ENCODE data around the gene SLC22A2.

SLC22A2 gene

DNA sequence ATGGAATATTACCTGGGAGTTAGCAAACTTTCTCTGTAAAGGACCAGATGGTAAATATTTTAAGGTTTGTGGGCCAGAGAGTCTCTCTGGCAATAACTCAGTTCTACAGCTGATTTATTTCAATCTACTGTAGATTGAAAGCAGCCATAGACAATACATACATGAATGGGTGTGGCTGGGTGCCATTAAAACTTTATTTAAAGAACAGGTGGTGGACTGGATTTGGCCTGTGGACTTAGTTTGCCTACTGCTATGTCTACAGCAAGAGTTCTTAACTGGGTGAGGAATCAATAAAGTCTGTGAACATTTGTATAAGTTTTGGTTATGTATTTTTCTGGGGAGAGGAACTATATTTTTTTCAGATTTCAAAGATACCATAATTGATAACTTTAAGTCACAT lies 55.1 kb downstream of the SLC22A2 start:
- no peak for DNase-seq

DNA sequence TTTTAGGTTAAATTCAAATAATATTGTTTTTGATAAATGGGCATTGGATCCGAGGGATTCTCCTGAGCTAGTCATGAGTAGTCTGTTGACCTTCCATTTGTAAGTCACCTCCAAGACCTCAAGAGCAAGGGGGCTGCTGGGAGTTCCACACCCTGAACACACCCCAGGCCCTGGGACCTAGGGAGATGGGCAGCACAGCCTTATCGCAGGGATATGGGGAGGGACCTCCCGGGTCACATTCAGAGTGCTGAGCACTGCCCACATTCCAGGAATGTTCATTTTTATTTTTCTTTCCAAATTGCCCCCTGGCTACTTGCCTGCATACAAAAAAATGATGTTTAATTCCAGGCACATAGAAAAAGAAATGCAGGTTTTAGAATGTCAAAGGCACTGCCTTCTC lies 55.5 kb downstream of the SLC22A2 start:
- DNase-seq, result no peak

DNA sequence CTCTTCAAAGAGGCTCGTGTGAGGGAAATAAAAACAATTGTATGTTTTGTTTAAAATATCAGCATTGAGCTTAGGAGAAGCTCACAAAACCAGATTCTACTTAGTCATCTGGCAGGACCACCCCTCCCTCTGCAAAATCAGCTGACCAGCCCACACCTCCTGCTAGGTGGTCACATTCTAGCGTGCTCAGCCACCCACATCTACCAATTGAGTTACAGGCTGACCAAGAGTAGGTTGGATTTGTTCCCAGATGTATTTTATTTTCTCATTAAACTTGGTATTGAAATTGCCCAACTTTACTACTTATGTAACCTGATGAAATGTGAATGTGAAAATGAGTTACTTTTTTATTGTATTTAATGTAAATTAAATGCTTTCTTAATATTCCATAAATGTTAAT lies 56.2 kb downstream of the SLC22A2 start:
- DNase-seq, result no peak

DNA sequence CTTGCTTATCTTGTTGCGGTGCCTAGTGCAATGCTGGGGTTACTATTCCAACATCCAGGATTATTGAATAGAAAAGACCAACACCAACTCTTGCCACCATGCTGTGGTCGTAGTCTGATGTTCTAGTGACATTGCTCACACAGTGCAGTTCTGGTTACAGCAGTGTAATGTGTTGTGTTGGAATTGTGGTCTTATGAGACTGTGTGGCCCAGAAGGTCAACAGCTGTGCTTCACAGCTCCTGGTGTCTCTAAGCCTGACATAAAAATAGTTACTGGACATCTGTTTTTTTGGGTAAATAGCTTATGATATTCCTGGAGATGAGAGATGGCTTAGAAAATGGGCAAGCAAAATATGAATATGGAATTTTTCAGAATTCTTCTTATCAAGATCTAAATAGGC lies 57.6 kb downstream of the SLC22A2 start:
- no peak for DNase-seq

DNA sequence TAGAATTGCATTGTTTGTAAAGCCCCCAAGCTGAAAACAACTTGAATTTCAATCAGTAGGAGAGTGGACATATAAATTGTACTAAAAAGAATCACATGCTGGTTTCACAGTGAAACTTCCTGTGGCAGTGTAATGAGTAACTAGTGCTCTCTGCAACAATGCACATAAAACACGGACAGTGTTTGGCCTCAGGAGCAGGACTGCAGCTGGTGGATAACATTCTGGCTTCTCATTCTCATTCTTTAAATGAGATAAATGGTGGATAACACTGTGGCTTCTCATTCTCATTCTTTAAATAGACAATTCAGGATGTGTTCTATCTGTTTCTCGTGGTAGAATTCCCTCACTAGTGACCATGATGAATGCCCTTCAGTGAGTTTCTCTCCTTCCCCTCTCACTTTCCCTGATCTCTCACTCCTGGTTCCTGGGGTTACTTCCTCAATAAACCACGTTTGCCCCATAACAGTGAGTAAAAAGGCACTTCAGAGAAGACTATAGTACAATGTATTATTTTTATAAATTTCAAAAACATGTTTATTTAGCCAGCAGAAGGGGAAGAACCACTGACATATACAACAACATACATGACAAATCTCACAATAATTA lies 59.9 kb downstream of the SLC22A2 start:
- no peak for DNase-seq

DNA sequence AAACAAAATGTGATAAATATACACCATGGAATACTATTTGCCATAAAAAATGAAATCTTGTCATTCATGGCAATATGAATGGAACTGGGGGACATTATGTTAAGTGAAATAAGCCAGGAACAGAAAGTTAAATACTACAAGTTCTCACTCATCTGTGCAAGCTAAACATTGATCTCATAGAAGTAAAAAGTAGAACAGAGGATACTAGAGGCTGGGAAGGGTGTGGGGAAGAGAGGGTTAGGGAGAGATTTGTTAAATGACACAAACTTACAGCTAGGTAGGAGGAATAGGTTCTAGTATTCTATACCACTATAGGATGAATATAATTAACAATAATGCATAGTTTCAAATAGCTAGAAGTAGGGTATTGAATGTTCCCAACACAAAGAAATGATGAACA lies 61.0 kb downstream of the SLC22A2 start:
- DNase-seq, result no peak

DNA sequence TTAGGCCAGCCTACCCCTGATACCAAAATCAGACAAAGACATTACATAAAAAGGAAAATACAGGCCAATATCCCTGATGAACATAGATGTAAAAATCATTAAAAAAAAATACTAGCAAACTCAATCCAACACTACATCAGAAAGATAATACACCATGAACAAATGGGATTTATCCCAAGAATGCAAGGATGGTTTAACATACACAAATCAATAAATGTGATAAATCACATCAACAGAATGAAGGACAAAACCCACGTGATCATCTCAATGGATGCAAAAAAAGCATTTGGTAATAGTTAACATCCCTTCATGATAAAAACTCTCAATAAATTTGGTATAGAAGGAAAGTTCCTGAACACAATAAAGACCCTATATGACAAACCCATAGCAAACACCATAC lies 63.8 kb downstream of the SLC22A2 start:
- no peak for DNase-seq

DNA sequence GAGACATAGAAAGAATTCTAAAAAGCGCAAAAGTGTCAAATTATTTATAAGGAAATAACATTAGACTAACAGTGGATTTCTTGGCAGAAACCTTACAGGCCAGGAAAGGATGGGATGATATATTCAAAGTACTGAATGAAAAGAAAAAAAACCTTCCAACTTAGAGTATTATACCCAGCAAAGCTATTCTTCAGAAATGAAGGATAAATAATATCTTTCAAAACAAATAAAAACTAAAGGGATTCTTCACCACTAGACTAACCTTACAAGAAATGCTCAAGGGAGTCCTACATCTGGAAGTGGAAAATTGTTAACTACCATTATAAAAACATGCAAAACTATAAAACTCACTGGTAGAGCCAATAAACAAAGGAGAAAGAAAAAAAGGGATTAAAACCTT lies 65.8 kb downstream of the SLC22A2 start:
- no peak for DNase-seq

DNA sequence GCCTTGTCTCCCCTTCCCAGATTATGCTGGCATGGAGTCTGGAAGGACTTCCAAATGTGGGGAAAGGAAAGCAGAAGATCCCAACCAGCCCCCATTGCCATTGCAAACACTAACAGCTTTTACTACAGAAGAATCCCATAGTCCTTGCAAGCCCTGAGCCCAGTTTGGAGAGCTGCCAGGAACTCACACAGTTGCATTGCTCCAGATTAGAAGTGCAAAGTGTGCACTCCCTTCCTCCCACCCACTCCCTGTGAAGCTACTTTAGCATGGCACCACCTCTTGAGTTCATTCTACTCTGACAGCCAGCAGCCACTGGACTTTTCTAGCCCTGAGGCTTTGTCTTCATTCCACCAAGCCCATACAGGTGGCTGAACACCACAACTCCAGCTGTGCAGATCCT lies 67.6 kb downstream of the SLC22A2 start:
- no peak for DNase-seq

DNA sequence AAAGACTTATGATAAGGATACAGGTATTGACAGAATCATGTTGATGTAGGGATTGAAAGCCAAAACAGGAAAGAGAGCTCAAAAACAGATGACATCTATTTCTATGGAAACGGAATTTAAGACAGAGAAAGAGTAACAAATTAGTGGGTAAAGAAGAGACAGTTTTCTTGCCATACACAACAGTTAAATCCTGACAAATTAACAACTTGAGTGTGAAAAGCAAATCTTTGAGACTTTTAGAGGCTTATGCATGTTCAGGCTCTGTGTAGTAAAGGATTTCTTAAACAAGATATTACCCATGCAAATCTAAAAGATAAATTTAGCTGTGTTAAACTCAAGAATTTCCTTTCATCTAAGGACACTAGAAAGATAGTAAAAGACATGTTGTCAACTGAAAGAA lies 68.5 kb downstream of the SLC22A2 start:
- no peak for DNase-seq

DNA sequence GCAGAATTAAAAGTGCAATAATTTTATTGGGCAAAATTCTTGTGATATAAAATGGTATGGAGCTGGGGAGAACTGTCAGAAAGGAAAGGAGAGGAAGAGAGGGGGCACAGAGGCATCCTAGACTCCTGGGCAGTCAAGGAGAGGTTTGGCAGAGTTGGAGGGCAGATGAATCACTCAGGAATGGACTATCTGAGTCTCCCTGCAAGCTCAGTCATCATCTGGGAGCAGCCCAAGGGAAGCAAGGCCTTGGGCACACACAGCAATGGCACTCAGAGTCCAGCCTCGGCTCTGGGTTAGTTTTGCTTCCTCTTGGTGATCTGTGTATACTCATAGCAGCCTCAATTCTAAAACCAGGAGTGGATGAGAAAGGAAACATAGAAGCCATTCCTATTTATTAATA lies 69.8 kb downstream of the SLC22A2 start:
- DNase-seq, result no peak

DNA sequence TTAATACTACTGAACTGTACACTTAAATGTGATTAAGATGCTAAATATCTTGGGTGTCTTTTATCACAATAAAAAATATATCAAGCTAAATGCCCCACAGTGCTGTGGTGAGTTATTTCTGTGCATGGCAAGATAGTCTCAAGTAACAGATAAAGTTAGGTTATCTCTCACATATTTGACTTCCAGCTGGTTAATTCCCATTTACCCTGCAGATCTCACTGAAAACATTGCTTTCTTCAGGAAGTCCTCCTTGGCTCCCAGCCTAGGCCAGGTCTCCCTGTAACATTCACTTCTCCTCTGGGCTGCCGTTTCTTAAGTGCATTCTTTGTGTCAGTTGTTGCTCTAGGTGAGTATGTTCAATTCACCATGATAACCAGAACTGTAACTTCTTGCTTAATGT lies 77.9 kb downstream of the SLC22A2 start:
- no peak for DNase-seq

DNA sequence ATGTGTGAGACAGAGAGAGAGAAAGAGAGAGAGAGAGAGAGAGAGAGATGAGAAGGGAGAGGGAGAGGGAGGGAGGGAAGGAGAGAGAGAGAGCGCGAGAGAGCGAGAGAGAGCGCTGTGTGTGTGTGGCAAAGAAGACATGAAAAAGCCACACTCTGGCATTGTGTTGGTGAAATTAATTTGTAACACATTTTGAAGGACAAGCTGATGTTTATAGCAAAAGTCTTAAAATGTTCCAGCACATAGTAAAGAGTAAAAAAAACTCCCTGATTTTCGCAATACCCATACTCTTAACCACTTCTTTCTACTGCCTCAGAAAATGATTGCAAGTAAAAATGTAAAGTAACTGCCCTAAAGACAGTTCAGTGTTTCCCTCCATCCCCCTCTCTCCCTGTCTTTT lies 80.3 kb downstream of the SLC22A2 start:
- DNase-seq, result no peak

DNA sequence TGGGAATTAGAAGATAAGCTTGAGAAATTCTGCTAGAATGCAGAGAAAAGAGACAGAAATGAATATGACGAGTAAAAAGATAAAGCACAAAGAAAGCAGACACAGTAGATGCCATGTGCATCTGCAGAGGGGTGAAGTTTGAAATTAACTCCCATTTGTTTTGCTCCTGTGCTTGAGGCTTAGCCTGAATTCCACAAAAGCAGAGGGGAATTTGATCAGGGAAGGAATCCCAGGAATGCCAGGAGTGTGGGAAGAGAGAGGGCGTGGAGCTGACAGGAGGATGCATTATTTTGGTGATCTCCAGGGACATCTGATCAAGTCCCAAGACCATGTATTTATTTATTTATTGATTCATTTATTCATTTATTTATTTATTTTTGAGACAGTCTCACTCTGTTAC lies 81.4 kb downstream of the SLC22A2 start:
- no peak for DNase-seq

DNA sequence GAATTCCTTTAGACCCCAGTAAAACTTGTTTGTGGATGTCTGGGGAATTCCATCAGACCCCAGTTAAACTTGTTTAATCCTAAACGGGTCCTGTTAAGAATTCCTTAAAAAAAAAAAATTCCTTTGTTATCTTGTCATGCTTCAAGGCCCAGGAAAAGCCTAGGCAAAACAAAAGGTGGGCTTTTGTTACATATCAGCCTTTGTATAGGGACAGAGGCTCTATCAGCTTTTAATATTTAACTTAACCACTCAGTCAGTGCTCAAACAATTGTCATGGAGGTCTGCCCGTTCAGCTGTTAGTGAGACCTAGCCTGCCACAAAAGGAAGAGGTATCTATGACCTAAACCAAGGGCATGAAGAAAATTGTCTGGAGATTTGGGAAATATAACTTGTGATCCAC lies 83.9 kb downstream of the SLC22A2 start:
- DNase-seq, result no peak

DNA sequence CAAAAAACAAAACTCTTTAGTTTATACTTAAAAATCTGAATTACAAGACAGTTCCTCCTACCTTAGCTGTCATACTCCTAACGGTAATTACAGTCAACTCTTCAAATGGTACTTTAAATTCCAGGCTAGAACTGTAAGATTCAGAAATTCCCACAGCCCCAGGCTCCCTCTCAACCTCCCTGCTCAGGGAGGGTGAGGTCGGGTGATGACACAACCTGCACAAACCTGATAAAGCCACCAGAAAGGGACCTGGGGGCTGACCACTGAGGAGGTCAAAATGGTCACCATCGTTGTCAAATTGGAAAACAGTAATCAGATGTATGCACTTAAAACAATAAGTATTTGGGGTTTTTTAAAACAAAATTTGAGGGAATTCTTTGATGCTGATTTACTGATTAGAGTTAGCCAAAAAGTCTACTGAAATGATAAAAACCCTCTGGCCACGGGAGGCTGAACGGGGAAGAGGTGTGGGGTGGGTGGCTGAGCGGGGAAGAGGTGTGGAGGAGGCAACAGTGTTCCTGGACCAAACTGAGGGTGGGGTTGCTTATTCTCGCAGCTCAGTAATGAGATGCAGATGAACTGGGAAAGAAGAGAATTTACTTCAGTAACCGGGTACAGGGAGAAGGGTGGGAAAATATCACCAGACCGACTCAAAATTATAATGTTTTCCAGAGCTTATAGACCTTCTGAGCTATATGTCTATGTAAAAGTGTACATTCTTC lies 84.7 kb downstream of the SLC22A2 start:
- DNase-seq, result no peak

DNA sequence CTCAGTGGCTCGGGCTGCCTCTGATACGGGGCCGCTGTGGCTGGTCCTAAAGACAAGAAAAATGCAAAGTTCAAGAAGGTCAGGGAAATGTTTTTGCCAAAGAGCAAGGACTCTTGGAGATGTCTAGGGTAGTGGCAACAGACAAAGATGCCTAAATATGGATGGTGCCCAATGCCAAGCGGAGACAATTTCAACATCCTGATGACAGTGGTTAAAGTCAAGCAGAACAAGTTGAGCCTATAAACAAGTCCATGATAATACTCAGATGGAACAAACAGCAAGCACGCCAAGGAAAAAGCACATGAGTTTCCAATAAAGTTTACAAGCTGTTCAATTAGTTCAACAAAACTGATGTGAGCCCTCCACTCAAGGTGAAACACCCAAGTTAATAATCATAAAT lies 85.9 kb downstream of the SLC22A2 start:
- no peak for DNase-seq

DNA sequence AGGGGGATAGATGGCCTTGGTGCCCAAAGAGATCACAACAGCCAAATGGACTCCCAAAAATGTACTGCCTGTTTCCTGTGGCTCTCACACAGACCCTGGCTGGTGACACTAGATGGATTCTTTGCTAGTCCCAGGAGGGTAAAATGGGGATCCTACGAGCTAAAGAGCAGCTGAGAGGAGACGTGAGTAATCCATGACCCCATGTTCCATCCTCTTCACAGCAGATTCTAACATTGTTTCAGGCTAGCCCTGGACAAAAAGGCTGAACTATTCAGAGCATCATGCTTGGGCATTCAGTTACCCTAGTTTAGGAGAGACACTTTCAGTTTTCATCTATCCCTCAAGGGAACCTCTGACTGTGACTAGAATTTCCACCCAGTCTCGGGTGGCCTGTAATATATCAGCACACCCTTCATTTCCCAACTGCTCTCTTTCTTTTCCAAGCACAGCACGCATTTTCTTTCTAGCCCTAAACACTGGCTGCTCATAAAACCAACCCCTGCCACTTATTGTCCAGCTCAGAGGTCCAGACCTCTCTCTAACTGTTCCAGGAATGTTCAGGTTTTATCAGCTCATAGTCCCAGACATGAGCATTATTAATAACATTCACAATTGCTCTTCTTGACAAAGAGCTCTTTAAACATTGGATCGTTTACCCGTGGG lies 88.5 kb downstream of the SLC22A2 start:
- DNase-seq, result no peak

DNA sequence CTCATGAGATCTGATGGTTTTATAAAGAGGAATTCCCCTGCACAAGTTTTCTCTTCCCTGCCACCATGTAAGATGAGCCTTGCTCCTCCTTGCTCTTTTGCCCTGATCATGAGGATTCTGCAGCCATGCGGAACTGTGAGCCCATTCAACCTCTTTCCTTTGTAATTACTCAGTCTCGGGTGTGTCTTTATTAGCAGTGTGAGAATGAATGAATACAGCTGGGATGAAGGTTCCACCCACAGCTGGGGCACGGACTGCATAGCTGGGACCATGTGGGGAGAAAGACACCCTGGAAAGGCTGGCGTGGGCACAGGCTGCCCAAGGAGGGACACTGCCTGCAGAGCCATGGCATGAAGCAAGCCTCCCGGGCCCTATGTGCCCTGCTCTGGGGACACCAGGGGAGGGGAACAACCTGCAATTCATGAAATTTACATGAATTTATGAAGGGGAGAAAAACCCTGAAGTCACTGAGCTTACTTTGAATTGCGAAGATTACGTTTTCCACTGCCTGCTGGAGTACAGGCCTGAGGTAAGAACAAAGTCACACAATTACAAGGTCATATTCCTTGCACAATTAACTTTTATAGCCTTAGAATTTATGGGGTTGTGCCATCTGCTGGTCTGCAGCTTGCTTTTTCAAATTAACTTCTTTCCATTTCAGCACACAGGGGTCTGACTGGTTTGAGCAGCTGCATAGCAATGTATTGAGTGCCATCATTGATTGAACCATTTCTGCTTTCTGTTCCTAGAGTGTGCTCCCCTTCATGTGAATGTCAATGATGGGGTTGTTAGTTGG lies 90.8 kb downstream of the SLC22A2 start:
- no peak for DNase-seq
